ENCODE data around the gene C11orf97. TPM values are rescaled to one million over a fixed set of nuclear protein-coding genes. Genes with fewer than 3 reads are reported as not detected.

Gene C11orf97
- polyA plus RNA-seq, 2 of the 4 experiments (the other 2 are of a cell fraction): not detected

DNA sequence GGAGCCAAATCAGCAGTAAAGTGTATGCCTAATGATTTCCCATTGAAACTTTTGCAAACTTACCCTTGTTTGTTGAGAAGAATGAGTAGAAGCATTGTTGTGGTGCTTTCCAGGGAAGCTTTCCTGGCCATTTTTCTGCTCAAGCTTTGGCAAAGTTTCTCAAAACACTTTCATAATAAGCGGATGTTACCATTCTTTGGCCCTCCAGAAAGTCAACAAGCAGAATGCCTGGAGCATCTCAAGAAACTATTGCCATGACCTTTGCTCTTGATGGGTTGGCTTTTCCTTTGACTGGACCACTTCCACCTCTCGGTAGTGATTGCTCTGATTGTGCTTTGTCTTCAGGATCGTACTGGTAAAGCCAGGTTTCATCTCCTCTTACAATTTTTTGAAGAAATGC is 65.6 kb downstream of the C11orf97 start:
- FAIRE-seq: no peak

More for the DNA sequence above, 65.6 kb downstream of the C11orf97 start:
- no peak overlapping the region for H3K4me3 ChIP-seq
- ChIA-PET POLR2A (no interaction called here), CTCF (no interaction called here)
- H3K4me2 ChIP-seq: no peak overlapping the region
- DNase-seq (ENCODE audit: low read depth in 1 of 2, low spot score in 1 of 2) (no peak), ATAC-seq (no peak)
- H3K9me3 ChIP-seq: no peaks in the 10 kb centered on the region
- no peak overlapping the region for H3K27ac ChIP-seq
- TF ChIP-seq RAD21 (conservative IDR thresholded peaks at IDR 0.05 in 1 of 2, IDR thresholded peaks at IDR 0.05 in 1 of 2) (no peak), JUNB (IDR thresholded peaks at IDR 0.05) (no peak), CBX2 (IDR thresholded peaks at IDR 0.05; ENCODE audit: borderline replicate concordance, low read depth) (no peak), HEYL (CRISPR knock-in tag; IDR thresholded peaks at IDR 0.05) (no peak), MAFK (IDR thresholded peaks at IDR 0.05; ENCODE audit: partially characterized antibody) (no peak), RNF2 (IDR thresholded peaks at IDR 0.05; ENCODE audit: borderline replicate concordance, low read depth) (no peak), CTCF (IDR thresholded peaks at IDR 0.05) (no peak)
- TF ChIP-seq, protein P1, sequence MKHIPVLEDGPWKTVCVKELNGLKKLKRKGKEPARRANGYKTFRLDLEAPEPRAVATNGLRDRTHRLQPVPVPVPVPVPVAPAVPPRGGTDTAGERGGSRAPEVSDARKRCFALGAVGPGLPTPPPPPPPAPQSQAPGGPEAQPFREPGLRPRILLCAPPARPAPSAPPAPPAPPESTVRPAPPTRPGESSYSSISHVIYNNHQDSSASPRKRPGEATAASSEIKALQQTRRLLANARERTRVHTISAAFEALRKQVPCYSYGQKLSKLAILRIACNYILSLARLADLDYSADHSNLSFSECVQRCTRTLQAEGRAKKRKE (CRISPR knock-in tag; IDR thresholded peaks at IDR 0.05; ENCODE audit: low read depth): no peak
- TF ChIP-seq, protein P2, sequence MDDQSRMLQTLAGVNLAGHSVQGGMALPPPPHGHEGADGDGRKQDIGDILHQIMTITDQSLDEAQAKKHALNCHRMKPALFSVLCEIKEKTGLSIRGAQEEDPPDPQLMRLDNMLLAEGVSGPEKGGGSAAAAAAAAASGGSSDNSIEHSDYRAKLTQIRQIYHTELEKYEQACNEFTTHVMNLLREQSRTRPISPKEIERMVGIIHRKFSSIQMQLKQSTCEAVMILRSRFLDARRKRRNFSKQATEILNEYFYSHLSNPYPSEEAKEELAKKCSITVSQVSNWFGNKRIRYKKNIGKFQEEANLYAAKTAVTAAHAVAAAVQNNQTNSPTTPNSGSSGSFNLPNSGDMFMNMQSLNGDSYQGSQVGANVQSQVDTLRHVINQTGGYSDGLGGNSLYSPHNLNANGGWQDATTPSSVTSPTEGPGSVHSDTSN (IDR thresholded peaks at IDR 0.05): no peak
- no peaks in the 10 kb centered on the region for H3K4me1 ChIP-seq
- WGBS (ENCODE audit: missing lambda C conversion rate): 47% methylated on average over 3 of the region's 3 CpGs

Small RNA genes lying within 50 kb of the gene (small RNA-seq; reads per million reads assigned to genes)
- 0.12 to 23.4 (median 8.7) reads per million in 6 experiments for gene MIR548L

Other genes with a start within 250 kb of the C11orf97 start
- gene IZUMO1R, start 207.9 kb upstream of the C11orf97 start, polyA plus RNA-seq (2011; rRNA removed): not detected in 2 replicates
- gene IZUMO1R, start 207.9 kb upstream of the C11orf97 start, polyA plus RNA-seq (2017; fragmentation: RNase III; extraction: RNeasy Plus Mini Kit Qiagen cat#74134 plus additional on column Dnase treatment): not detected in 3 replicates
- gene GPR83, start 111.0 kb upstream of the C11orf97 start, polyA plus RNA-seq (2011; rRNA removed): 0.09 TPM in 2 replicates
- 0.03 to 0.07 TPM (median 0.06 TPM) in 3 replicates for gene GPR83, start 111.0 kb upstream of the C11orf97 start, polyA plus RNA-seq (2017; fragmentation: RNase III; extraction: RNeasy Plus Mini Kit Qiagen cat#74134 plus additional on column Dnase treatment)
- gene MRE11, start 18.6 kb upstream of the C11orf97 start, polyA plus RNA-seq (2011; rRNA removed): 18.2 and 28.4 TPM in 2 replicates
- 19.2 to 23.2 TPM (median 21.1 TPM) in 3 replicates for gene MRE11, start 18.6 kb upstream of the C11orf97 start, polyA plus RNA-seq (2017; fragmentation: RNase III; extraction: RNeasy Plus Mini Kit Qiagen cat#74134 plus additional on column Dnase treatment)
- gene ANKRD49, start 18.5 kb upstream of the C11orf97 start, polyA plus RNA-seq (2011; rRNA removed): 15.4 and 20.3 TPM in 2 replicates
- gene ANKRD49, start 18.5 kb upstream of the C11orf97 start, polyA plus RNA-seq (2017; fragmentation: RNase III; extraction: RNeasy Plus Mini Kit Qiagen cat#74134 plus additional on column Dnase treatment): 7.4 to 9.7 TPM (median 9.6 TPM) in 3 replicates
- gene FUT4, start 31.5 kb downstream of the C11orf97 start, polyA plus RNA-seq (2011; rRNA removed): 1.7 and 1.8 TPM in 2 replicates
- 1.6 TPM in 3 replicates for gene FUT4, start 31.5 kb downstream of the C11orf97 start, polyA plus RNA-seq (2017; fragmentation: RNase III; extraction: RNeasy Plus Mini Kit Qiagen cat#74134 plus additional on column Dnase treatment)
- gene PIWIL4, start 54.9 kb downstream of the C11orf97 start, polyA plus RNA-seq (2011; rRNA removed): 0.35 and 0.81 TPM in 2 replicates
- gene PIWIL4, start 54.9 kb downstream of the C11orf97 start, polyA plus RNA-seq (2017; fragmentation: RNase III; extraction: RNeasy Plus Mini Kit Qiagen cat#74134 plus additional on column Dnase treatment): 0.18 to 0.29 TPM (median 0.28 TPM) in 3 replicates

All from A549 (cell line).